NCI-H82 treated with DMSO at 0.1 percent for 48 hours (cell line): ENCODE results near the gene RBM6.
"Not testable (repeated sequence)": the region's sequence is repeated elsewhere in the genome, so short reads cannot be mapped to it uniquely, and the experiment has no call there.

Experiments used
- DNase-seq: peaks from one replicate; lab custom pipeline; 2025; ENCODE audit not compliant: unreplicated experiment; lab: John Stamatoyannopoulos, UW

Gene RBM6

DNA sequence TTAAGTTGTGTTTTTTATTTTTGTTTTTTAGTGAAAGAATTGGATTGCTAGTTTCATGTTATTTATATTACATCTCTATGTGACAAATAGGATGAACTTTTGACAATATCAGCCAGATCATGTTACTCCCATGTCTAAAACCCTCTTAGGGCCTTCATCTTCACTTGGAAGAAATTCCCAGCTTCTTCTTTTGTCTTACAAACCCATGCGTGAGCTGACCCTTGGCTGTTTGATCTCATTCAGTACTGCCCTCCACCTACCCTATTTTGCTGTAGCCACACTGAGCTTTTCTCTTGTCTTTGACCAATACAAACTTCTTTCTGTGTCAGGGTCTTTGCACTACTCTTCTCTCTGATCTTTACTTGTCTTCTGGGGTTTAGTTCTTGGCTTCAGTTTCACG is 37.0 kb downstream of the RBM6 start:
- no peak for DNase-seq

- no peak for DNase-seq
Measured at GRCh38 chr3:49984394-49984793, 44.4 kb downstream of the RBM6 start.

- DNase-seq: no peak
Measured at GRCh38 chr3:49992326-49992725, 52.4 kb downstream of the RBM6 start.

- DNase-seq: no peak
Measured at GRCh38 chr3:49994476-49994875, 54.5 kb downstream of the RBM6 start.

GRCh38 chr3:49996016-49996415 is 56.1 kb downstream of the RBM6 start:
- no peak for DNase-seq

DNA sequence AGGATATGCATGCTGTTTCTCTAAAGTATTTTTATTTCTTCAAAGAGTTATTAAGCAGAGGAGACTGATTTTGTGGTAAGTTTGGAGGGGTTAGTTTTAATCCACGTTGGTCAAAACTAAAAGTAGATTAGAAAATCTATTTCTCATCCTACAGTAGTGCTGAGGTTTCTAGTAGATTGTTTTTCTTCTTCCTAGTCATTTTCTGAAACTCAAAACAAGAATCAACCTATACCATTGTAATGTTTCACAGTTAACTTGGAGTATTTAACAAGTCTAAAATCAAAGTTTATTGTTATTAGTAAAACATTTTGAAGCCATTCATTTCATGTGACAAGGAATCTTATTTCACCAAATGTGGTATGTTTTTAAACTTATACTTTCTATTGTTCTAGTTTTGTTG is 57.9 kb downstream of the RBM6 start:
- no peak for DNase-seq

DNA sequence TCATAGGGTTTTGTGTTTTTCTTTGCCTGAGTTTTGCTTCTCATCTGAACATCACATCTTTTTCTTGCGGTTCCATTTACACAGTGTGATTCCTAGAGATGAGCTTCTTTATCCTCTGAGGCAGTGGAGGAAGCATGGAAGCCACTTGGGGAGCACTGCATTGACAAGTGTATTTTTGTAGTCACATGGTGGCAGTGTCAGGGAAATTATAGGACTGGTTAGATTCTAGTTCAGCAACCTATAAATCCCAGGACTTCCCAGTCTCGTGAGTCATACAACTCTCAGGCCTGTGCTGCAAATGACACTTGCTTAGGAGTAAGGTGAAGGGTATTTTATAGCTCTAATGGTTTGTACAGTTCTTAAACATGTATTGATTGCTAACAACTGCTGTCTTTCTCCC is 58.4 kb downstream of the RBM6 start:
- no peak for DNase-seq

DNA sequence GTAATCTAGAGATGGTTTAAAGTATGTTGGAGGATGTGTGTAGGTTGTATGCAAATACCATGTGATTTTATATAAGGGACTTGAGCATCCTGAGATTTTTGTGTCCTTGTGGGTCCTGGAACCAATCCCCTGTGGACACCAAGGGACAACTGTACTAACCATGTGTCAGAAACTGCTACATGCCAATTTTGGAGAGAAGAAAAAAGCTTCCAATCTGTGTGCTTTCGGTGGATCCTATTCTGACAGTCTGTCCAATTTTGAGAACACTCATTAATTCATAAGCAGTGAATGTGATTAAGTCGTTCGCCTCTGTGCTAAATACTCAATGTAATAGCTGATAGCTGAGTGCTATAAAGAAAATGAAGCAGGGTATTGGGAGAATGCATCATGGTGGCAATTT is 61.6 kb downstream of the RBM6 start:
- no peak for DNase-seq

DNA sequence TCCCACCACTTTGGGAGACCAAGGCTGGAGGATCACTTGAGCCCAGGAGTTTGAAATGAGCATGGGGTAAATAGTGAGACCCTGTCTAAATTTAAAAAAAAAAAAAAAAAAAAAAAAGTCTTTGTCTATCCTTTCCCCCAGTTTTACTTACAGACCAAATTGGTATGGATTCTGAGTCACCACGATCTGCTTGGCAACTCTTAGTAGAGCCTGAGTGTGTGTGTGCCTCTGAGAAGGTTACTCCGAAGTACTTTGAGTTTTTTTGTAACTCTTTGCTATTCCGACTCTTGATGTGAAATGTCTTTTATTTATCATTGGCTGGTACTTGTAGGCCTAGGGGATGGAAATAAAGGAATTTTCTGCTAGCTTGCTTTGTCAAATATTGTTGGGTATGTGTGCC is 63.3 kb downstream of the RBM6 start:
- no peak for DNase-seq

- DNase-seq: peak; percentile 2
Measured at GRCh38 chr3:50003824-50004223, 63.9 kb downstream of the RBM6 start.

- DNase-seq: no peak
Measured at GRCh38 chr3:50008931-50009330, 69.0 kb downstream of the RBM6 start.

- no peak for DNase-seq
Measured at GRCh38 chr3:50010959-50011358, 71.0 kb downstream of the RBM6 start.

GRCh38 chr3:50015918-50016317 is 76.0 kb downstream of the RBM6 start:
- no peak for DNase-seq

DNA sequence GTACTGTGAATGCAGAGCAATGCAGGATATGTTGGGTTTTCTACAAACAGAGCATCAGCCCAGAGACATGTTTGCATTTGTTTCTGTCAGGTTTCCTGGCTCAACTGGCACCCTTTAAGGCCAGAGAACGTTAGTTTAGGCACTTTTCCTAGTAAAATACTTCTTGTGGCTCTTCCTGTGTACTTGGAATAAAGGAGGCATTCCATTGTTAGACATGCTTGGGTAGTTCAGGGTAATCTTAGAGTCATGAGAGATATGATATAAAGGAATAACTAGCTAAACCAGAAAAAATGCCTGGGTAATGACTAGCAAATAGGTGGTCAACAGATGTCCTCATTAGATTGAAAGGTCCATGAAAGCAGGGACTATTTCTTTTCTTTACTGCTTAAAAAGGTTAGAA is 88.4 kb downstream of the RBM6 start:
- DNase-seq: no peak

DNA sequence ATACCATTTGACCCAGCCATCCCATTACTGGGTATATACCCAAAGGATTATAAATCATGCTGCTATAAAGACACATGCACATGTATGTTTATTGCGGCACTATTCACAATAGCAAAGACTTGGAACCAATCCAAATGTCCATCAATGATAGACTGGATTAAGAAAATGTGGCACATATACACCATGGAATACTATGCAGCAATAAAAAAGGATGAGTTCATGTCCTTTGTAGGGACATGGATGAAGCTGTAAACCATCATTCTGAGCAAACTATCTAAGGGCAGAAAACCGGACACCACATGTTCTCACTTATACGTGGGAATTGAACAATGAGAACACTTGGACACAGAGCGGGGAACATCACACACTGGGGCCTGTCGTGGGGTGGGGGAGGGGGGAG is 91.3 kb downstream of the RBM6 start:
- DNase-seq: not testable (repeated sequence)

GRCh38 chr3:50044976-50045375 is 105.0 kb downstream of the RBM6 start:
- DNase-seq: no peak

- no peak for DNase-seq
Measured at GRCh38 chr3:50047426-50047825, 107.5 kb downstream of the RBM6 start.

GRCh38 chr3:50050361-50050760 is 110.4 kb downstream of the RBM6 start:
- DNase-seq: no peak

- no peak for DNase-seq
Measured at GRCh38 chr3:50057756-50058155, 117.8 kb downstream of the RBM6 start.

DNA sequence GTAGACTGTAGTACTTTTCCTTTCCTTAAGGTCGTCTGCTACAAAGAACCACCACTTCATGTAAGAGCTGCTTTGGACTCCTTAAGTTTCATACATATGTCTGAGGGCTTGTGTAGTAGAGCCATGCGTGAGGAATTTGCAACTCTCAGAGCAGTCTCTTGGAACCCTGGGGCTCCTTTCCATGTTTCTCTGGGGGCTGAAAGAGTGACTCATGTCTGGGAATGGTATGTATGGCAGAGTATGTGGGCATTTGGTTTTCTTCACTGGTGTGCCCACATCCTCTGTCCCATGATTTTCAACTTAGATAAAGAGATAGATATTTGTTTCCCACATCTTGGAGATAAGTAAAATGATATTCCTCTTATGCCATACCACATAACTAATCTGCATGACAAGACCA is 128.2 kb downstream of the RBM6 start:
- no peak for DNase-seq

GRCh38 chr3:50078091-50078490 is 138.1 kb downstream of the RBM6 start:
- no peak for DNase-seq

DNA sequence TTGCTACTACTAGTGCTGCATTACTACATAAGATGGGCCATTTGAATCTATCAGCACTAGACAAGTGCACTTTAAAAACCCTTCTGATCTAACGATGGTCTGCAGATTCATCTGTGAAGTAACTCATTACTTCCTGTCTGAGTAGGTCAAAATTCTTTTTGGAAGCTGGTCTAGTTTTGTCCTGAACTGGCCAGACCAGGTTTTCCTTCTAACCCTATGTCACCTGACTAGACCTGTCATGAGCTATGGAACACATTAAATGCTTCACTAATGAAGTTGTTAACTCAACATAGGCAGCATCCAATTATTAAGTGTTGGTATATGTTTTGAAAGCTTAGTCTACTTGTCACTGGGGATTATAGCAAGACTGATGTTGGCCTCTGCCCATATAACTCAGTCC is 138.7 kb downstream of the RBM6 start:
- no peak for DNase-seq

- not testable (repeated sequence) for DNase-seq
Measured at GRCh38 chr3:50084951-50085350, 145.0 kb downstream of the RBM6 start.
